Body of pancreas (tissue), 4 donors: ENCODE data around the gene MAGEA9B. TPM values are rescaled to one million over a fixed set of nuclear protein-coding genes. Genes with fewer than 3 reads are reported as not detected.
"Not testable (repeated sequence)": the region's sequence is repeated elsewhere in the genome, so short reads cannot be mapped to it uniquely, and the experiment has no call there.

Source experiments
- ATAC-seq: fragments of 150-250 bp; one replicate; pipeline ENCODE4 v1.9.1; 2016
- DNase-seq, 4 donors: peaks; one replicate each; pipeline ENCODE4 v3.0.0-alpha.2; 2019
- H3K27ac ChIP-seq, 4 donors: fragments of 200-600 bp; sonication (generic); 1 replicate in 3 of 4; 2 replicates in 1 of 4; pipeline versions ENCODE4 v1.5.1 to v1.6.1; 2016 to 2019; ENCODE audit warnings: mild to moderate bottlenecking in 1 of 4, mixed read lengths in 1 of 4, moderate library complexity in 1 of 4
- H3K27me3 ChIP-seq, 2 donors: fragments of 200-600 bp; sonication (generic); one replicate each; pipeline ENCODE4 v1.6.0; 2016; ENCODE audit warnings: mild to moderate bottlenecking in 1 of 2
- H3K36me3 ChIP-seq, 2 donors: fragments of 200-600 bp; sonication (generic); replicated peaks in 1 of 2; 2 replicates each; pipeline ENCODE4 v1.5.1; 2016; ENCODE audit warnings: low read depth in 2 of 2; ENCODE audit not compliant: insufficient read depth in 1 of 2
- H3K4me1 ChIP-seq: fragments of 200-600 bp; sonication (generic); one replicate; pipeline ENCODE4 v1.6.0; 2016
- H3K4me3 ChIP-seq, 2 donors: fragments of 200-600 bp; sonication (generic); 1 replicate in 1 of 2; 2 replicates in 1 of 2; pipeline ENCODE4 v1.5.1; 2016 to 2019
- H3K9me3 ChIP-seq, 3 donors: fragments of 200-600 bp; sonication (generic); 1 replicate in 2 of 3; 2 replicates in 1 of 3; pipeline ENCODE4 v1.5.1; 2016
- CTCF ChIP-seq, 7 experiments: fragments of 450-650 bp in 4 of 7; fragments of 200-600 bp in 3 of 7; sonication (generic) in 3 of 7; IDR thresholded peaks; one replicate each; pipeline ENCODE4 v1.5.1; 2016 to 2019; ENCODE audit warnings: antibody characterized with exemption in 7 of 7
- POLR2A ChIP-seq, 3 donors: fragments of 450-650 bp; IDR thresholded peaks; one replicate each; pipeline ENCODE4 v1.6.1; 2016; ENCODE audit warnings: antibody characterized with exemption in 3 of 3, mild to moderate bottlenecking in 2 of 3
- WGBS, 2 donors: methylation state at CpG; one replicate each; pipeline ENCODE4 v1.1.5; 2017; 5-methylcytosine and 5-hydroxymethylcytosine counted together
- intact Hi-C: fragments of 100-400 bp; cut with DNase I; formaldehyde crosslinking; loops from one replicate; pipeline ENCODE4 v1.15.1; 2023
- total RNA-seq, 2 donors: library from RNA; depleted of rRNA; stranded (reverse); fragments of >200 nt; gene quantifications; one replicate each; pipeline ENCODE4 v1.1.0, GENCODE V29; 2016

MAGEA9B gene
- total RNA-seq, 2 donors from 2014 or later: not detected

DNA sequence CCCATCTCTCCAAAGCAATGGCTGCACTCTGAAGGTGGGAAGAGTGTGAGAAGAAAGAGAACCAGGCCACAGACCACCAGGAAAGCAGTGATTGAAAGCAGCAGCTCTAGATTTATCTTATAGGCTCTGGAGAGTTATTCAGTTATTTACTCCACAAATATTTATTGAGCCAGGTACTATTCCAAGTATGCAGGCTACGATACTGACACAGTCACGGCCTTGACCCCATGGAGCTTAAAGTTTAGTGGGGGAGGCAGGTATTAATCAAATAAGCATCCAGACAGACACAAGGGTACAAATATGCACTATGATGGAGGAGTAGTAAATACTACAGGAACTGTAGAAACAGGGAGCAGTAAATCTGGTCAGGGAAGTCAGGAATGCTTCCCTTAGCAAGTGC is 41.5 kb upstream of the MAGEA9B start:
- no peak for ATAC-seq
- Histone ChIP-seq H3K27ac (no peak overlapping the region), H3K36me3 (no peaks in the 10 kb centered on the region), H3K9me3 (no peaks in the 10 kb centered on the region), H3K4me1 (peaks cover 16% of the 10 kb centered on the region), H3K27me3 (no peaks in the 10 kb centered on the region), H3K4me3 (no peak overlapping the region)
- WGBS, 2 donors: 23 to 33% methylated on average over 2 of the region's 2 CpGs
- no peak for TF ChIP-seq CTCF (IDR thresholded peaks at IDR 0.05)
- intact Hi-C loops: no loop called here
- DNase-seq: no peak

GRCh38 chrX:149628280-149628679 is 41.0 kb upstream of the MAGEA9B start:
- no peak for DNase-seq
- no peaks in the 10 kb centered on the region for H3K9me3 ChIP-seq
- no peak for TF ChIP-seq POLR2A (IDR thresholded peaks at IDR 0.05)
- no peak for TF ChIP-seq CTCF (IDR thresholded peaks at IDR 0.05)
- H3K4me1 ChIP-seq: peaks cover 16% of the 10 kb centered on the region
- no peaks in the 10 kb centered on the region for H3K27me3 ChIP-seq
- no peak overlapping the region for H3K4me3 ChIP-seq
- H3K27ac ChIP-seq: no peak overlapping the region
- WGBS, 2 donors: 88 to 95% methylated on average over 2 to 3 of the region's 3 CpGs
- intact Hi-C loops: no loop called here
- no peak for ATAC-seq
- H3K36me3 ChIP-seq: no peaks in the 10 kb centered on the region

DNA sequence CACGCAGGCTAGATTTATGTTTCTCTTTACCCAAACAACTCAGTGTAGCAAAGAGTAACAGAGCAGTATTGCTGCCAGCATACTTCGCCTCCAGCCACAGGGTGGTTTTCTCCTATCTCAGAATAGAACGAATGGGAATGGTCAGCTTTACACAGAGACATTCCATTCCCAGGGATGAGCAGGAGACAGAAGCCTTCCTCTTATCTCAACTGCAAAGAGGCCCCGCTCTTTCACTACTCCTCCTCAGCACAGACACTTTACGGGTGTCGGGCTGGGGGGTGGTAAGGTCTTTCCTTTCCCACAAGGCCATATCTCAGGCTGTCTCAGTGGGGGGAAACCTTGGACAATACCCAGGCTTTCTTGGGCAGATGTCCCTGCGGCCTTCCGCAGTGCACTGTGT is 39.6 kb upstream of the MAGEA9B start:
- H3K4me3 ChIP-seq, DNase-seq, H3K27ac ChIP-seq, H3K36me3 ChIP-seq, ATAC-seq, H3K27me3 ChIP-seq, H3K4me1 ChIP-seq, H3K9me3 ChIP-seq, intact Hi-C loops: not testable (repeated sequence)
- WGBS, 2 donors: 38 to 62% methylated on average over 4 to 8 of the region's 8 CpGs

DNA sequence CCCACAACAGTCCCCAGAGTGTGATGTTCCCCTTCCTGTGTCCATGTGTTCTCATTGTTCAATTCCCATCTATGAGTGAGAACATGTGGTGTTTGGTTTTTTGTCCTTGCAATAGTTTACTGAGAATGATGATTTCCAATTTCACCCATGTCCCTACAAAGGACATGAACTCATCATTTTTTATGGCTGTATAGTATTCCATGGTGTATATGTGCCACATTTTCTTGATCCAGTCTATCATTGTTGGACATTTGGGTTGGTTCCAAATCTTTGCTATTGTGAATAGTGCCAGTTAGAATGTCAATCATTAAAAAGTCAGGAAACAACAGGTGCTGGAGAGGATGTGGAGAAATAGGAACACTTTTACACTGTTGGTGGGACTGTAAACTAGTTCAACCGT is 32.4 kb upstream of the MAGEA9B start:
- H3K27me3 ChIP-seq, DNase-seq, H3K4me1 ChIP-seq, intact Hi-C loops, H3K36me3 ChIP-seq, ATAC-seq, H3K27ac ChIP-seq, H3K4me3 ChIP-seq, H3K9me3 ChIP-seq: not testable (repeated sequence)
- whole genome bisulfite sequencing, 2 donors: 78 to 80% methylated on average over 1 of the region's 1 CpG

DNA sequence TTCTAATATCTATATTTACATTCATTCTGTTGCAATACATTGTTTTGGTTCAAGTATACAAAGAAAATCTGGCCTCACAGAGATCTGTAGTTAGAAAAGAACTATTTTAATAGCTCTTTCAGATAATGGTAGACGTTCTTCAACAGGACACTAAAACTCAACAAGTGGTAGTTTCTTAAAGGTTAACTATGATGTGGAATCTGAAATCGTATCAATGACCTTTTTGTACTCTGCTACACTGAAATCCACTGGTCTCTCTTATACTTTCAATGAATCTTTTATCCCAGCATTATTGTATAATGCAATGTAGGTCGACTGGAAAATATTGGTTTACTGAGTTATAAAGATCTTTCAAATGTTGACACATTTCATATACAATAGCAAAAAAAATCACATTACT is 31.6 kb upstream of the MAGEA9B start:
- Histone ChIP-seq H3K27ac (no peak overlapping the region), H3K27me3 (no peaks in the 10 kb centered on the region), H3K9me3 (no peaks in the 10 kb centered on the region), H3K4me3 (no peak overlapping the region), H3K4me1 (no peaks in the 10 kb centered on the region), H3K36me3 (no peaks in the 10 kb centered on the region)
- WGBS, 2 donors: 72 to 81% methylated on average over 3 of the region's 3 CpGs
- intact Hi-C loops: no loop called here
- DNase-seq: no peak
- no peak for ATAC-seq
- no peak for TF ChIP-seq POLR2A (IDR thresholded peaks at IDR 0.05)
- TF ChIP-seq CTCF (IDR thresholded peaks at IDR 0.05): no peak

- Histone ChIP-seq H3K36me3 (no peaks in the 10 kb centered on the region), H3K4me3 (no peak overlapping the region), H3K4me1 (no peaks in the 10 kb centered on the region), H3K27me3 (no peaks in the 10 kb centered on the region), H3K27ac (no peak overlapping the region), H3K9me3 (no peaks in the 10 kb centered on the region)
- WGBS, 2 donors: 88 to 90% methylated on average over 1 of the region's 1 CpG
- no peak for ATAC-seq
- no peak for DNase-seq
- intact Hi-C loops: no loop called here
- TF ChIP-seq POLR2A (IDR thresholded peaks at IDR 0.05) (no peak), CTCF (IDR thresholded peaks at IDR 0.05) (no peak)
Observed at GRCh38 chrX:149611623-149612175, 24.4 kb upstream of the MAGEA9B start.
